Heart left ventricle (tissue), 13 donors: Measurements from ENCODE around the gene ESM1.

Source experiments
- CTCF ChIP-seq, 12 donors: fragments of 200-600 bp; sonication (generic) in 4 of 12; IDR thresholded peaks; one replicate each; pipeline versions ENCODE4 v1.5.0 to v1.8.0; 2018 to 2022; ENCODE audit warnings: antibody characterized with exemption in 12 of 12, mild to moderate bottlenecking in 5 of 12
- POLR2A ChIP-seq, 2 donors: fragments of 450-650 bp; IDR thresholded peaks; one replicate each; pipeline ENCODE4 v1.6.1; 2017; ENCODE audit warnings: antibody characterized with exemption in 2 of 2, mild to moderate bottlenecking in 2 of 2, moderate library complexity in 2 of 2
- donor health status: ischemic (EF 13 %, LVEDD 7.1; RV severe dilation, severe dysfunction).
- donor health status: DM: no; HTN: yes; CAD: no.
- donor health status: DM: no; HTN: no; CAD: no.
- donor health status: ischemic (EF 25% LVEDD 6.9; RV normal size, moderate dysfunction).
- donor health status: ischemic (EF 25% LVEDD 5.7; RV mildly dilated, moderate dysfunction).
- donor health status: ischemic (EF 35%, LVEDD 5.7; RV mildly dilated, moderate dysfunction).
- donor health status: nonischemic (EF 11% LVEDD 7.7; RV severe dilation, severe dysfunction).
- donor health status: DM: yes; HTN: yes; CAD: no.
- donor health status: PGD.
- donor health status: ischemic (EF 29% LVEDD 5.4; RV normal size, mild dysfunction).
- donor health status: nonischemic (EF 23%, LVEDD 6.1; RV moderate dilation, normal function).

- no peak for TF ChIP-seq CTCF (IDR thresholded peaks at IDR 0.05)
- no peak for TF ChIP-seq POLR2A (IDR thresholded peaks at IDR 0.05)
These were observed 46.1 kb upstream of the ESM1 start for GRCh38 chr5:55031492-55031891.
